ENCODE results near the gene GLS.
"Not testable (repeated sequence)": the region's sequence is repeated elsewhere in the genome, so short reads cannot be mapped to it uniquely, and the experiment has no call there.

GLS gene

GRCh38 chr2:190993292-190993643, 112.6 kb downstream of the GLS start:
- no peak for DNase-seq (ENCODE audit: low read depth in 2 of 2)

GRCh38 chr2:190994148-190994547, 113.5 kb downstream of the GLS start:
- no peak for DNase-seq (ENCODE audit: low read depth in 2 of 2)

- not testable (repeated sequence) for DNase-seq (ENCODE audit: low read depth in 2 of 2)
These were observed 114.7 kb downstream of the GLS start for GRCh38 chr2:190995315-190995714.

- DNase-seq (ENCODE audit: low read depth in 2 of 2), result no peak
These were observed 115.8 kb downstream of the GLS start for GRCh38 chr2:190996338-190996946.

- DNase-seq (ENCODE audit: low read depth in 2 of 2), result no peak
These were observed 116.3 kb downstream of the GLS start for GRCh38 chr2:190996947-190997346.

- no peak for DNase-seq (ENCODE audit: low read depth in 2 of 2)
These were observed 117.0 kb downstream of the GLS start for GRCh38 chr2:190997526-190998113.

GRCh38 chr2:190999058-190999457, 118.4 kb downstream of the GLS start:
- no peak for DNase-seq (ENCODE audit: low read depth in 2 of 2)

GRCh38 chr2:190999949-191000665, 119.5 kb downstream of the GLS start:
- DNase-seq (ENCODE audit: low read depth in 2 of 2), result no peak

- DNase-seq (ENCODE audit: low read depth in 2 of 2), result no peak
These were observed 120.4 kb downstream of the GLS start for GRCh38 chr2:191001032-191001431.

- no peak for DNase-seq (ENCODE audit: low read depth in 2 of 2)
These were observed 121.0 kb downstream of the GLS start for GRCh38 chr2:191001624-191002023.

GRCh38 chr2:191003405-191004309, 123.0 kb downstream of the GLS start:
- no peak for DNase-seq (ENCODE audit: low read depth in 2 of 2)

- DNase-seq (ENCODE audit: low read depth in 2 of 2), result no peak
These were observed 125.7 kb downstream of the GLS start for GRCh38 chr2:191006297-191006696.

- DNase-seq (ENCODE audit: low read depth in 2 of 2), result no peak
These were observed 126.6 kb downstream of the GLS start for GRCh38 chr2:191006997-191007783.

GRCh38 chr2:191008286-191008685, 127.7 kb downstream of the GLS start:
- no peak for DNase-seq (ENCODE audit: low read depth in 2 of 2)

GRCh38 chr2:191009541-191010374, 129.1 kb downstream of the GLS start:
- DNase-seq (ENCODE audit: low read depth in 2 of 2), result no peak

GRCh38 chr2:191010887-191011885, 130.6 kb downstream of the GLS start:
- DNase-seq (ENCODE audit: low read depth in 2 of 2), result no peak

GRCh38 chr2:191012346-191012745, 131.7 kb downstream of the GLS start:
- no peak for DNase-seq (ENCODE audit: low read depth in 2 of 2)

- no peak for DNase-seq (ENCODE audit: low read depth in 2 of 2)
These were observed 132.4 kb downstream of the GLS start for GRCh38 chr2:191012845-191013681.

GRCh38 chr2:191013682-191013931, 133.0 kb downstream of the GLS start:
- DNase-seq (ENCODE audit: low read depth in 2 of 2), result no peak

Measured in stimulated activated CD4-positive, alpha-beta T cell treated with anti-CD3 and anti-CD28 coated beads, Interleukin-4, amount 100 ng/mL, for 48 hours (primary cell).